HK-2 (cell line): Measurements from ENCODE around the gene ADAR.
A peak's percentile ranks its signal among the peaks of the same experiment; 100 is the strongest.

Experiments used
- DNase-seq: peaks from one replicate; pipeline ENCODE4 v3.0.0-alpha.2; 2018; ENCODE audit not compliant: unreplicated experiment

Gene ADAR

GRCh38 chr1:154615411-154615810 lies 7.4 kb upstream of the ADAR start:
- DNase-seq = no peak

GRCh38 chr1:154614901-154615300 lies 6.9 kb upstream of the ADAR start:
- no peak for DNase-seq

- no peak for DNase-seq
These were observed 6.3 kb upstream of the ADAR start for GRCh38 chr1:154614247-154614646.

GRCh38 chr1:154611150-154611862 lies 3.3 kb upstream of the ADAR start:
- DNase-seq = no peak

- peak; percentile 11 for DNase-seq
These were observed 1.7 kb upstream of the ADAR start for GRCh38 chr1:154609398-154610380.

GRCh38 chr1:154608397-154609270 lies 648 bp upstream of the ADAR start:
- peak; percentile 48 for DNase-seq

- DNase-seq = peak; percentile 22
These were observed 829 bp downstream of the ADAR start for GRCh38 chr1:154607106-154607608.

- no peak for DNase-seq
These were observed 2.5 kb downstream of the ADAR start for GRCh38 chr1:154605534-154605933.

GRCh38 chr1:154603317-154603716 lies 4.7 kb downstream of the ADAR start:
- DNase-seq = no peak

- DNase-seq = no peak
These were observed 8.3 kb downstream of the ADAR start for GRCh38 chr1:154599658-154600057.

- DNase-seq = no peak
These were observed 8.9 kb downstream of the ADAR start for GRCh38 chr1:154598871-154599635.

- DNase-seq = no peak
These were observed 12.4 kb downstream of the ADAR start for GRCh38 chr1:154595621-154596020.

GRCh38 chr1:154594811-154595210 lies 13.2 kb downstream of the ADAR start:
- no peak for DNase-seq

- no peak for DNase-seq
These were observed 14.6 kb downstream of the ADAR start for GRCh38 chr1:154593390-154593789.

- no peak for DNase-seq
These were observed 16.8 kb downstream of the ADAR start for GRCh38 chr1:154591206-154591605.

- DNase-seq = no peak
These were observed 17.2 kb downstream of the ADAR start for GRCh38 chr1:154590756-154591155.

GRCh38 chr1:154589780-154590179 lies 18.2 kb downstream of the ADAR start:
- DNase-seq = no peak

GRCh38 chr1:154586641-154587040 lies 21.3 kb downstream of the ADAR start:
- no peak for DNase-seq

- no peak for DNase-seq
These were observed 21.8 kb downstream of the ADAR start for GRCh38 chr1:154586231-154586630.

- DNase-seq = no peak
These were observed 23.6 kb downstream of the ADAR start for GRCh38 chr1:154584267-154584994.
